Choroid plexus epithelial cell (primary cell): ENCODE measurements around the gene RASSF4.

ENCODE experiments used
- DNase-seq: peaks from one replicate; pipeline ENCODE4 v3.0.0-alpha.2; 2010; ENCODE audit warnings: low read depth
- H3K4me3 ChIP-seq: 2 replicates; pipeline ENCODE4 v1.5.1; 2011; ENCODE audit warnings: low read depth, mild to moderate bottlenecking, control low read depth, low read length, moderate library complexity
- CTCF ChIP-seq: conservative IDR thresholded peaks from 2 replicates; pipeline ENCODE4 v1.5.1; 2011; ENCODE audit warnings: low read depth, mild to moderate bottlenecking, control low read depth, inconsistent platforms, low read length, moderate library complexity

RASSF4 gene

GRCh38 chr10:44959247-44960087 lies at the start of gene RASSF4:
Gene RASSF4, plus strand, starts transcription at chr10:44959802. Its CDS starts 10,401 bp downstream, at chr10:44970203.
- peak; percentile 78 for DNase-seq
- H3K4me3 ChIP-seq, result peak within 1 kb of the TSS; percentile 83
- no peak for TF ChIP-seq CTCF

- no peak for DNase-seq
- no peak for TF ChIP-seq CTCF
- no peak overlapping the region for H3K4me3 ChIP-seq
These were observed 49.7 kb upstream of the RASSF4 start for GRCh38 chr10:44909910-44910309.

- no peak for TF ChIP-seq CTCF
- no peak for DNase-seq
- H3K4me3 ChIP-seq, result no peak overlapping the region
These were observed 49.0 kb upstream of the RASSF4 start for GRCh38 chr10:44910602-44911001.

DNA sequence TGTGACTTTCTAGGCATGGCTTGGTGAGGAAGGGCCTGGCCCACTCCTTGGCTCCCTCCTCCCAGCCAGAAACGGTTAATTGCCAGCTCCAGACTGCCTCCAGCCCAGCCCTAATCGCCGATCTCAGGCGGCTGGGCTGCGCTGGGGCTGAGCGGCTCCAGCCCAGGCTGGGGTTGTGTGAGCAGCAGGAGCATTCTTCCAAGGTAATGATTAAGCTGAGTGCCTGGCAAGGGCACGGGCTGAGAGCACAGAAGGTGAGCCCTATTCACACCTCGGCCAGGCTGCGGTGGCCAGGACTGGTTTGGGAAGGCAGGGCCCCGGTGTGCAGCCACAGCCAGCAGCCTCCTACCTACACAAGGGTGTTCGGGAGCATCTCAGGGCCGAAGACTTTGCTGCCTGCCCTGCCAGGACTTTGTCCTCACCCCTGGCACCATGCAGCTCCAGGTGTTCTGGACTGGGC lies 48.5 kb upstream of the RASSF4 start, which contains the start of gene TMEM72:
TSS of gene TMEM72 (plus strand) at position 257 of the 460 bp plus-strand sequence. CDS start at position 433, 176 bp downstream.
- no peak for TF ChIP-seq CTCF
- H3K4me3 ChIP-seq, result no peak within 1 kb of the TSS
- peak; percentile 8 for DNase-seq

DNA sequence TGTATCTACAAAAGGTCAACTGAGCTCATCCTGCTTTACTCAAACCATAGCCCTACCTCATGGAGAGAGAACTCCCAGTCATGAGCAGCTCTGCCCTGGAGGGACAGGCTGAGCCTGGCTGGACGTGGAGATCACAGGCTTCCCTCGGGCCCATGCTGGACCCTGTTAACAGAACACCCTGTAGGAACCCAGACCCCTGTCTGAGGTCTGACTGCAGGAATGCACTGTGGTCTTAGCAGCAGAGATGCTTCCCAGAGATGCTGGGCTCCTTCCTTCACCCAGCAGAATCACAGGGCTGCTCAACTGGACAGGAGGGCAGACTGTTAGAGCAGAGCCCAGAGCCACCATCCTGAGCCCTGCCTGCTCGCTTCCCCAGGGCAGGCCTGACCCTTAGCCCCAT lies 47.7 kb upstream of the RASSF4 start:
- no peak for DNase-seq
- no peak overlapping the region for H3K4me3 ChIP-seq
- no peak for TF ChIP-seq CTCF

- TF ChIP-seq CTCF, result no peak
- peak; percentile 59 for DNase-seq
- H3K4me3 ChIP-seq, result no peak overlapping the region
These were observed 46.1 kb upstream of the RASSF4 start for GRCh38 chr10:44913350-44914081.
